GM18511 (cell line): ENCODE measurements around the gene TECRL.

Experiments used
- ATAC-seq: cut with Tn5 transposase; IDR thresholded peaks from one replicate; pipeline ENCODE4 v1.9.1; 2021; ENCODE audit warnings: mild to moderate bottlenecking, moderate library complexity; ENCODE audit not compliant: unreplicated experiment

Gene TECRL, protein sequence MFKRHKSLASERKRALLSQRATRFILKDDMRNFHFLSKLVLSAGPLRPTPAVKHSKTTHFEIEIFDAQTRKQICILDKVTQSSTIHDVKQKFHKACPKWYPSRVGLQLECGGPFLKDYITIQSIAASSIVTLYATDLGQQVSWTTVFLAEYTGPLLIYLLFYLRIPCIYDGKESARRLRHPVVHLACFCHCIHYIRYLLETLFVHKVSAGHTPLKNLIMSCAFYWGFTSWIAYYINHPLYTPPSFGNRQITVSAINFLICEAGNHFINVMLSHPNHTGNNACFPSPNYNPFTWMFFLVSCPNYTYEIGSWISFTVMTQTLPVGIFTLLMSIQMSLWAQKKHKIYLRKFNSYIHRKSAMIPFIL

DNA sequence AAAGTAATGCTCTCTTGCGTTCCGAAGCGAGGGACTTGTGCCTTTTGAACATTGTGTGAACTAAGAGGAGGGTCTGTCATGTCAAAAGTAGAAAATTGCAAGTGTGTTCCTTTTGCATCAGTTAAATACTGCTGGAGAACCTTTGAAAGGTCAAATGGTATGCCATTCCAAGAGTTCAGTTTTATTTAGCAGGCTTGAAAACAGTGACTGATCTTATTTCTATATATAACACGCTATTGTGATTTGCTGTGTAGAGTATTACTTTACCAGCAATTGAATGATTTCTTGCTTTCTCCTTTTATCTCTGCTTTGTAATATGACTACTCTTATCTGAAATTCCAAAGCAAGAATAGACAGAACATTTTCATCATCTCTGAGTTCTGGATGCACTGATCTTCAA lies at the start of gene TECRL:
TECRL (minus strand) TSS at position 151 of the 400 bp plus-strand sequence; CDS start at position 52, 99 bp downstream.
- ATAC-seq: no peak

DNA sequence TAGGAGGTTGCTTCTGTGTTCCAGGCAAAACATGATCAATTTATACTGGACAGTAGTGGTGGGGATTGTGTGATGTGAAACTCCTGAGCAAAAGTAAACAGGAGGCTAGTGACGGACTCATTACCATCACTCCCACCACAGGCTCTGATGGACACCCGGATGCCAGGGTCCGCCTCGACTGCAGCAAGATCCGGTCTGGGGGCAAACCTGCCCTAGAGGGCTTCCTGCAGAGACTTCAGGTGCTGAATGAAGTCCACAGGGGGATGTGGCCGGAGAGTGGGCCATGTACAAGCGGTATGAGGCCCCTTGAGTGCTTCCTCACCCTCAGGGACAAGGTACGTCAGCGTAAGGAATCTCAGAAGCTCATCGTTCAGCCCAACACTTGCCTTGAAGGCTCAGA lies 23.4 kb upstream of the TECRL start:
- ATAC-seq: no peak

DNA sequence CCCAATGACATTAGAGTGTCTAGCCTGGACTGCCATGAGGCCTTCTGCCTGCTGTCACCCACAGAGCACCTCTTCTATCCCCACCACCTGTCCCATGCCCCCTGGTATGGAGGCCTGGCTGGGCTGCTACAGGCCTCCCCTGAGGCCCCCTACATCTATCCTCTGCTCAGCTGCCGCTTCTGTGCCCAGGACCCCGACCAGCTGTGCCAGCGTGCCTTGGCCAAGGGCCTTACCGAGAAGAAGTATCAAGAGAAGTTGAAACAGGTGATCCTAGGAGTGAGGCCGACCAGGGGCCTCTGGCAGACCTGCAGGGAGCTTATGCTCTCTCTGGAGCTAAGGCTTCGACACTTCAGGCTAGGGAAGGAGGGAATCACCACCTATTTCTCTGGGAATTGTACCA lies 21.7 kb upstream of the TECRL start:
- no peak for ATAC-seq

DNA sequence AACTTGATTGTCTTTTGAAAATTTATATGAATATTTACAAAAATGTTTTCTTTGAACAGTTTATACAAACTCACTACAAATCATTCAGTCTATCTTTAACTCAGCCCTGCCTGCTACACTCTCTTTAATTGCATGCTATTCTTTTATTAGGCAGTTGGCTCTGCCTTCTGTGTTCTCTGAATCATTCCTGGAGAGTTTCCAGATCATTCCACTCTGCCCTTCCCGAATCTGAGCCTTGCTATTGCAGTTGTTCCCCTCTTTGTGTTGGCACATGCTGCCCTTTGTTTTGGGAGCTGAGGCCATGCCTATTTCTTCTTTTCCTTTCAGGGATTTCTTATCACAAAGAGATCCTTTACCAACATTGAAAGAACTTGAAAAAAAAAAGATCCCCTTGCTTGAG lies 8.7 kb upstream of the TECRL start:
- ATAC-seq: no peak

DNA sequence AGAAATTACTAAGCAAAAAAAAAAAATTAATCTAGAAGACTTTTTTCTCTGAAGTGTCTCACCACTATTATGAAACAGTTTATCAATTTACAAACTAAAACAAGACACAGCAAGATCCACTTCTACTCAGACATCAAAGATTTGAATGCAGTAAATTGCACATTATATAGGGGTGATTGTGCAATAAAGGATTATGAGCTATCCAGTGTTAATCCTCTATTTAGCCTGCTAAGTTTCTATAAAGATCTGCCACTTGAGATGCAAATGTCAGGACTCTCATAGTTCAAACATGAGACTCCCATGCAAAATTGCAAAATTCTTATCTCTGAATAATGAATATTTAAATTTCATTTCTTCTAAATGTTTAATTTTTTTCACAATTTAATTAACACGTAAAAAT lies 2.2 kb downstream of the TECRL start:
- ATAC-seq: no peak

DNA sequence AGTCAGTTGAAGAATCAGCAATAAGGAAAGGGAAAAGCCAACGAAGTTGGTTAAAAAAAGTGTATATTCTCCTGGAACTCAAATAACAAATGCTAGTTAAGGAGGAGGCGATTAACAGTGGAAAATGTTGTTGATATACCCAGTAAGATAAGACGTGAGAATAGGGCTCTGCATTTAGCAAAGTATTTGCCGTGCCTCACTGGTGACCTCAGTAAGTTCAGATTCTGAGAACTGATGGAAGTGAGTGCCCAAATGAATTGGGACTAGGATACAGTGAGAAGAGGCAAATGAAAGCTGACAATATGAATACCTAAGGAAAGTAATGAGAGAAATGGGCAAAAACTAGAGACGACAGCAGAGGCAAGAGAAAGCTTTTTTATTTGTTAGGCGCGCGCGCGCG lies 3.5 kb downstream of the TECRL start:
- ATAC-seq: no peak

DNA sequence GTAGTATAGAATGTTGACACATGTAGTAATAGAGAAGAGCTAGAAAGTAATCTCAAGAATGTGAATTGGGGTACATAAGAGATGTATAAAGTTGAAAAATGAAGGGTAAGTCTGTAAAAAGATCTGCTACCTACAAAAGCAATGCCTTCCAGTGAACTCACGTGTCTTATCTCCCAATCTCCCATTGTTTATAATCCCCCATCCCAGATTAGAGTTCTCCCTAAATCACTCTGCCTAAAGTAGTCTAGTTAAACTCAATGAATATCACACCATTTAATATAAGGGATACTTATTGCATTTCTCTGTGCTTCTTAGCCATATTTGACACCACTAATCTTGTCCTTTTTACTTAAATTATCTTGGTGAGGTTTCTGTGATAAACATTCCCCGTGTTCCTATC lies 6.6 kb downstream of the TECRL start:
- ATAC-seq: no peak

DNA sequence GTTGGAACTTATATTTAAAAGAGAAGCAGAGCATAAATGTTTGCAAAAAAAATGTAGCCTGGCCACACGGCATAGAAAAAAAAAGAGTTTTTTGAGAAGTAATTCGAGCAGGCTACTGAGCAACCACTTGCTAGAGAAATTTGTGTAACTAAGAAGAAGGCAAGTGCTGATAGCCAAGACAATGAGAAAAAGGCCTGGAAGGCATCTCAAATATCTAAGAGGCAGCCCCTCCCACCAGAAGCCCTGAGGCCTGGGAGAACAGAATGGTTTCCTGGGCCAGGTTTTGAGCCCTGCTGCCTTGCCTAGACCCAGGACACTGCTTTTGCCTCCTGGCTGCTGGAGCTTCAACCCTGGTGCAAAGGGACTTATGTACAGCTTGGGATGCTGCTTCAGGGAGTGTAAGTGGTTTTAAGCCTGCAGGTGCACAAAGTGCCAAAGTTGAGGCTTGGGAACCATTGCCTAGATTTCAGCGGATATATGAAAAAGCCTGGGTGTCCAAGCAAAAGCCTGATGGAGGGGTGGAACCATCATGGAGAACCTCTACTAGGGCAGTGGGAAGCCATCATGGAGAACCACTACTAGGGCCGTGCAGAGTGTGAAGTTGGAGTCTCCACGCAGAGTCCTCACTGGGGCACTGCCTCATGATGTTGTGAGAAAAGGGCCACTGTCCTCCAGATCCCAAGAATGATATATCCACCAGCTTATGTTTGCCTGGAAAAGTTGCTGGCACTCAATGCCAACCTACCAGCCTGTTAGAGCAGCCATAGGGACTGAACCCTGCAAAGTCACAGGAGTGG lies 9.7 kb downstream of the TECRL start:
- no peak for ATAC-seq

DNA sequence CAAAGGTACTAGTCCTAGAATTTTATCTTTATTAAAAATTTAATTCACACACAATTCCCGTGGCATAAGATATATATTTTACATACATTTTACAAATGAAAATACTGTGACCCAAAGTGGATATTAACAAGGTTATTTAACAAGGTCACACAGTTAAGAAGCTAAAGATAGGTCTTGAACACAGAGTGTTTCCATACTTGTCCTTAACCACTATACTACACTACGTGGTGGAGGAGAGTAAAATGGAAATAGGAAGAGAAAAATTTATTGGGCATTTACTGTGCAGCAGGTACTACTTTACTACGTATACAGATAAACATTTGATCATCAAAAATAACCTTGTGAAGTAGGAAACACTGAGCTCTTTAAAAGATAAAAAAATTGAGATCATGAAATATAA lies 14.8 kb downstream of the TECRL start:
- ATAC-seq: no peak

DNA sequence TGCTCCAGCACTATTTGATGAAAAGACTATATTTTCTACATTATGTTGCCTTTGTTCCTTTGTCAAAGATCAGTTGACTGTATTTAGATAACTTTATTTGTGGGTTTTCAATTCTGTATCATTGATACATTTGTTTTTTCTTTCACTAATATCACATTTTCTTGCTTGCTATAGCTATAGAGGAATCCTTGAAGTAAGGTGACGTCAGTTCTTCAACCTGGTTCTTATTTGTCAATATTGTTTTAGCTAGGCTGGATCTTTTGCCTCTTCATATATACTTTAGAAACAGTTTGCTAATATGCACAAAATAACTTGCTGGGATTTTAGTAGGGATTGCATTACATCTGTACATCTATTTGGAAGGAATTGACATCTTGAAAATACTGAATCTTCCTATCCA lies 21.0 kb downstream of the TECRL start:
- ATAC-seq: no peak

DNA sequence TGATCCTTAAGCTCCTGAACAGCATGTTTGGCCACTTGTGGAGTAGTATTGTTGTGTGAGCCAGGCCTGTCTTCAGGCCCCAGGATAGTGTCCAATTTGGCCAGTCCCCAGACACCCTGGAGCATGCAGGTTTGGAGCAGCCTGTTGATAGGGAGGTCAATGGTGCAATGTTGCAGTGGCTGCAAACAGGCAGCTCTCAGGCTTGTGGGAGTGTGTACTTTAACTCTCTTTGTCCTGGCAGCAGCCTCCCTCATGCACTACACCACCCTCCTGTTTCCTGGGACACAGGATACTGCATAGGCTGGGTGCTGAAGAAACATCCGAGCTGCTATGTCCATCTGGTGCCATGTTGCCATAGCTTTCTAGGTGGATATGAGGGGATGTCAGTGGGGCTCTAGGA lies 24.0 kb downstream of the TECRL start:
- ATAC-seq: no peak

DNA sequence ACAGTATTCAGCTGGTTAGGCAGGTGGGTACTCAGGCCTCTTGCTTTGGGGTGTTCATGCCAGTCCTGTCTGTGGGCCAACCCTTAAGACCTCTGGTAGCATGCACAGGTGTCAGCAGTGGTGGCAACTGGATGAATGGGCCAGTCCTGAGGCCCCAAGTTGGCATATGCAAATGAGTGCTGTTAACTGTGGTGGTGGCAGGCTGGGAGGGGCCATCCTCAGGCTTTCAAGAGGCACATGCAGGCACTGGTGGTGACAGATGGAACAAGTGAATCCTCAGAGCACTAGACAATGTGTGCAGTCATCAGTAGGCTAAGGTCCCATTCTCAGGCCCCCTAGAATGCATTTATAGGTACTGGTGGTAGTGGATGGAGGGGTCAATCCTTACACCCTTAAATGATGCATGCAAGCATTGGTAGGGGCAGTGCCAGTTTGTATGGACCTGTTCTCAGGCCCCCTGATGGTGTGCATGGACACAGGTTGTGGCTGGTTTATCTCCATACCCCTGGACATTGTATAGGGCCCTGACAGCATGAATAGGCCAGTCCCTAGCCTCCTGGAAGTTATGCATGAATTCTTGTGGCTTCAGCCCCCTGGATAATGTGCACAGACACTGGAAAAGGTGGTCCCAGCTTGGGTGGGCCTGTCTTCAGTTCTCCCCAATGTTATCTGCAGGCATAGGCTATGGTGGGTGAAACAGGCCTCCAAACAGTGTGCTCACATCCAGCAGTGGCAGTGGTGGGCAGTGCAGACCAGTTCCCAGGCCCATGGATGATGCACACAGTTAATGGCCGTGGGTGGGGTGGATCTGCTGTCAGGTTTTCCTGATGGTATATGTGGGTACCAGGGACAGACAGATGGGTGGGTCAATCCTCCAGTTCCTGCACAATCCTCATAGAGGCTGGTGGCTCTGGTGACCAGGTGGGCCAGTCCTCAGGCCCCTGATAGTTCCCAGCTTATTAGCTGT lies 24.7 kb downstream of the TECRL start:
- no peak for ATAC-seq

DNA sequence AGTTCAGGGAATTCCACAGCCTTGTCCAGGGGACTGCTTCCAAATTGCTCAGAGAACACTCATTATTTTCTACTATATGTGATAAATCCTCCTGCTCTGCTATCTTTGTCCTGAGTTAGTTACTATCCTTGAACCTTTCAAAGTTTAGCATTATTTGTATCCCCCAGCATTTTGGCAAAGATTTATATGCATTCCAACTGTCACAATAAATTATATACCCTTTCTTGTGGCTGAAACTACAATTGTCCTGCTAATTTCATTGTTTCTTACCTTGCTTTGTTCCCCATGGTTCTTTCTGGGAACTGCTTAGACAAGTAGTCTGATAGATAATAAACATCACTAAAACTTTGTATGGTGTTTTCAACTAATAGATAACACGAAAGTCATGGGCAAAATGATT lies 40.5 kb downstream of the TECRL start:
- no peak for ATAC-seq

DNA sequence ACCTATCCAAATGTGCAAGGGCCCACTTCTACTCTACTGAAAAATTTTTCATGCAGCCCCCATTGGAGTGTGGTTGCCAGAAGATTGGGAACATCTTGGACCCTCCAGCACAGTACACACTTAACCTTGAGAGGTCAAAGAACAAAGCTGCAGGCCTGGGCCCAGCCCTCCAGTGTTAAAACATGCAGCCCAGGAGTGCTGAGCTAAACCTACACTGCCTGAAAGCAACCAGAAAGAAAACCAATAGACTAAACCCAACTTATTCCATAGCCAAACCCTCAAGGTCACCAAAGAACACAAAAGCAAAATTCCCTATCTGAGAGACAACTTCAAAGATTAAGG lies 47.9 kb downstream of the TECRL start:
- ATAC-seq: no peak

DNA sequence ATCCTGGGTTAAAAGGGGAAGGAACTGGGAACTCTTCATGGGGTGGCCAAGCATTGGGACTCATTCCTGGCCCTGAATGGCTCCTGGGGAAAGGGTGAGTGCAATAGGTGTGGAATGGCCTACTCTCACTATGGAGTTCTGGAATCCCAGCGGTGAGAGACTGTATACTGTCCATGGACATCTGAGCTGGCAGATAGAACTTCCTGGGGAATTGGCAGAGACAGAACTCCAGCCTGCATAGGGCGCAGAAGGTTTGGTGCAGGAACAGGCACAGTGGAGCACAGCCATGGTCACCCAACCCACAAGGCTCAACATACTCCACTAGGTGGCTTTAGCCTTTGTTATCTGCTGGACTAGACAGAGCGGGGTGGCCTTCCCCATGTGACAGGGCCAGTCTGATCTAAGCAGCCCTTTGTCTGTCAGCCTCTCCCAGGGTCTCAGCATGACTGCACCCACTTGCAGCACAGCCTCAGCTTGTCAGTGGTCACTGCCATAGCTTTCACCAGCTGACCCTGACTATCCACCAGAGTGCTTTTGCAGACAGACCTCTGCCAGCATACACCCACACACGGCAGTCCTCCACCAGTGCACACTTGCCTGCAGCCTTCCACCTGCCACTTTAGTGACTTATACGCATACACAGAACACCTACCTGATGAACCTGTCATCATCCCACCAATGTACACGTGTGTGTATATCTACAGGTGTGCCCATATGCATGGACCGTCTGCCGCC lies 48.4 kb downstream of the TECRL start:
- ATAC-seq: no peak

DNA sequence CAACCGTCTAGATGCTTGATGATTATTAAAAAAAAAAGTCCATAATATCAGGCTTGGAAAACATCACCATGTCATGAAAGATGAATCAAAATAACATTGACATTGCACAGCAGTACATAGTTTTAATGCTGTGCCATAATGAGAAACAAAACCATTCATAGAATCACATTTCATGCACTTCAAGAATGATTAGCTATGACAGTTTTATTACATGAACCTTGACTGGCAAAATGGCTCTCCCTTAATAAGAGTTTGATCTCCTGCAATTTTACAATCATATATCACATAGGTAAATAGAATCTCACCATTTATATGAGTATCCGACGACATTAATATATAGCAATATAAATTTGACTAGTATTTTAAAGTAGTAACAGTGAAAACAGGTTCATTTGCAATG lies 49.8 kb downstream of the TECRL start:
- ATAC-seq: no peak

DNA sequence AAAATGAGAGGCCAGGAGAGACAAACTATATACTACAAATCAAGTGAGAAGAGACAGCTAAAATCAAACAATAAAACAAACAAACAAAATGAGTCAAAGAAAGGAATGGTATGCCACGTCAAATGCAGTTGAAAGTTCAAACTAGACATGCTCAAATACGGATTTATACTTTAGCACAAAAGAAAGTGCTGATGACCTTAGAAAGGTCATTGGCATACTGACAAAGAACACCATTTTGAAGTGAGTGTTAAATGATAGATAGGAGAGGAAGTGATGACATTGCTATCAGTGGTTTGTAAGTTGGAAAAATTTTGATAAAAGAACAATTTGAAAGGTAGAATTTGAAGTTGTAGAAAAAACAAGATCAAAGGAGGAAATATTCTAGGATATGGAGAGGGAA lies 55.3 kb downstream of the TECRL start:
- ATAC-seq: no peak

DNA sequence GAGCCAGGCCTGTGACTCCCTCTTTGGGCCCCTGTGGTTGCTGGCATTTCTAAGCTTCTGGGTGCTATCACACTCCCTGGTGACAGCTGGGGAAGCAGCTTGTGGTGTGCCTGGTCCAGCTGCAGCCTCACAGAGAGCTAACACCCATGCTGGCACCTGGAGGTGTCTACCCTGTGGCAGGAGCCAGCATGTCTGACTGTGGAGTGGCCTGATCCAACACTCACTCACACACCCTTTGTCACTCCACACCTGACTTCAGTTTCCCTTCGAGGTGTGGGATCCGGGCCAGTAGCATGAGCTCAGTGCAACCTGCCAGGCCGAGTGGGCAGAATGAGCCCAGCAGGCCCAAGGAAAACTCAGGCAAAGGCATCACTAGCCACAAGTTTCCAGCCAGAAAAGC lies 67.5 kb downstream of the TECRL start:
- ATAC-seq: no peak

DNA sequence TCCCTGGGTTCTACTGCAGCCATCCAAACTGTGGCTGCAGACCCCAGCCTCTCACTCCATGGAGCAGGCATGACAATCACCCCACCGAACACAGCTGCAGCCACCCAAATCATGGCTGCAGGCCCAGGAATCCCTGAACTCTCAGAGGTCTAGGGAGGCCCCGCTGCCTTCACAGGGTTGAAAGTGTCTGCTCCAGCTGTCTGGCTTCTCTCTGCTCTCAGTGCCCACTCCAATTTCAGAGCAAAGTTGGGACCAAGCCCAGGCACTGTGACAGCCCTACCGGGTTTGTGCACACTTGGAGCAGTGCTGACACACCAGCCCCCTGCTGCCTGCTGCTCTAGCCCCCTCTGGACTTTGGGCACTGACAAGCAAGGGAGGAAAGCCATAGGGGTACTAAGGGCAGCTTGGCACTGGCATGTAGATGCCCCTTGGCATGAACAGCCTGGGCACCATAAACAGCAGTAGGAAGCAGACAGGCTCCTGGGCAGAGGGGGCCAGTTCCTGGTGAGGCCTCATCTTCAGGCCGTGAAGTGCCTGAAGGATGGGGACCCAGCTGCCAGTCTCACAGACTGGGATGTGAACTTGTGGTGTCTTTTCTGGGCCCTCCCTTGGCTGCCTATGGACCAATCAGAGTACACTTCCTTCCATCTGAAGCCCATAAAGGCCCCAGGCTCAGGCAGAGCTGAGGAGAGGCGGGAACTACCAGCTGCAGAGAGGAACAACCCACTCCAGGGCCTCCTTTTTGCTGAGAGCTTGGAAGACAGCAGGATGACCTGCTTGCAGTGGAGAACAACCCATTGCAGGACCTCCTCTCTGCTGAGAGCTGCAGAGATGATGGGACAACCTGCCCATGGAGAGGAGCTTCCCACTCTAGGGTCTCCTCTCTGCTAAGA lies 68.8 kb downstream of the TECRL start:
- no peak for ATAC-seq

DNA sequence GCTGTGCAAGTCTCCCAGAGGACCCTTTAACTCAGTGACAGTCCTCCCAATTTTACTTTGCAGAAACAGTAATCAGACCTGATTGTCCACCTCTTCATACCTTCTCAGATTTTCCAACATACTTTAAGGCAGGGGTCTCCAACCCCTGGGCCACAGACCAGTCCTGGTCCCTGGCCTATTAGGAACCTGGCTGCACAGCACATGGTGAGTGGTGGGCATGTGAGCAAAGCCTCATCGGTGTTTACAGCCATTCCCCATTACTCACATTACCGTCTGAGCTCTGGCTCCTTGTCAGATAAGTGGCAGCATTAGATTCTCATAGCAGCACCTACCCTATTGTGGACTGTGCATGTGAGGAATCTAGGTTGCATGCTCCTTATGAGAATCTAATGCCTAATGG lies 74.3 kb downstream of the TECRL start:
- no peak for ATAC-seq
